Effector memory CD4-positive, alpha-beta T cell (primary cell): Measurements from ENCODE around the gene PTPRD.
"Not testable (repeated sequence)": the region's sequence is repeated elsewhere in the genome, so short reads cannot be mapped to it uniquely, and the experiment has no call there.

ENCODE experiments used
- DNase-seq, 3 donors: peaks; one replicate each; pipeline ENCODE4 v3.0.0-alpha.2; 2020
- H3K27ac ChIP-seq: 2 replicates; pipeline ENCODE4 v1.7.0; 2013; ENCODE audit warnings: mild to moderate bottlenecking, low read length, moderate library complexity; ENCODE audit not compliant: insufficient read depth, poor library complexity, severe bottlenecking
- H3K27me3 ChIP-seq: replicated peaks from 2 replicates; pipeline ENCODE4 v1.7.0; 2013; ENCODE audit warnings: mild to moderate bottlenecking, low read length; ENCODE audit not compliant: insufficient read depth, control insufficient read depth, poor library complexity, severe bottlenecking
- H3K36me3 ChIP-seq: 2 replicates; pipeline ENCODE4 v1.7.0; 2013; ENCODE audit warnings: mild to moderate bottlenecking, low read length, moderate library complexity; ENCODE audit not compliant: control insufficient read depth, insufficient read depth
- H3K4me1 ChIP-seq: 2 replicates; pipeline ENCODE4 v1.7.0; 2013; ENCODE audit warnings: low read length, mild to moderate bottlenecking; ENCODE audit not compliant: control insufficient read depth, insufficient read depth, poor library complexity, severe bottlenecking
- H3K4me3 ChIP-seq: 2 replicates; pipeline ENCODE4 v1.7.0; 2013; ENCODE audit warnings: low read length, low read depth, mild to moderate bottlenecking; ENCODE audit not compliant: insufficient read depth, poor library complexity, severe bottlenecking
- H3K9me3 ChIP-seq: 2 replicates; pipeline ENCODE4 v1.7.0; 2013; ENCODE audit warnings: mild to moderate bottlenecking, low read length, moderate library complexity; ENCODE audit not compliant: control insufficient read depth

Gene PTPRD

GRCh38 chr9:9437641-9438040 lies 1175.2 kb downstream of the PTPRD start:
- no peak overlapping the region for H3K27ac ChIP-seq
- no peak for DNase-seq
- H3K4me1 ChIP-seq: no peaks in the 10 kb centered on the region
- H3K36me3 ChIP-seq: no peaks in the 10 kb centered on the region
- H3K9me3 ChIP-seq: no peaks in the 10 kb centered on the region
- no peak overlapping the region for H3K4me3 ChIP-seq
- H3K27me3 ChIP-seq: no peaks in the 10 kb centered on the region

GRCh38 chr9:9426454-9426853 lies 1186.3 kb downstream of the PTPRD start:
- not testable (repeated sequence) for H3K9me3 ChIP-seq, H3K4me1 ChIP-seq, H3K27ac ChIP-seq, H3K4me3 ChIP-seq, DNase-seq, H3K36me3 ChIP-seq, H3K27me3 ChIP-seq

- Histone ChIP-seq H3K27ac (no peak overlapping the region), H3K9me3 (no peaks in the 10 kb centered on the region), H3K27me3 (no peaks in the 10 kb centered on the region), H3K36me3 (no peaks in the 10 kb centered on the region), H3K4me3 (no peak overlapping the region), H3K4me1 (no peaks in the 10 kb centered on the region)
- no peak for DNase-seq
Measured at GRCh38 chr9:9412241-9412640, 1200.6 kb downstream of the PTPRD start.

GRCh38 chr9:9410736-9411135 lies 1202.1 kb downstream of the PTPRD start:
- no peak for DNase-seq
- no peaks in the 10 kb centered on the region for H3K4me1 ChIP-seq
- no peaks in the 10 kb centered on the region for H3K36me3 ChIP-seq
- no peaks in the 10 kb centered on the region for H3K9me3 ChIP-seq
- no peak overlapping the region for H3K27ac ChIP-seq
- H3K27me3 ChIP-seq: no peaks in the 10 kb centered on the region
- H3K4me3 ChIP-seq: no peak overlapping the region

GRCh38 chr9:9399982-9400381 lies 1212.8 kb downstream of the PTPRD start:
- H3K36me3 ChIP-seq: no peaks in the 10 kb centered on the region
- no peaks in the 10 kb centered on the region for H3K9me3 ChIP-seq
- H3K4me1 ChIP-seq: no peaks in the 10 kb centered on the region
- H3K27me3 ChIP-seq: no peaks in the 10 kb centered on the region
- no peak overlapping the region for H3K4me3 ChIP-seq
- no peak for DNase-seq
- no peak overlapping the region for H3K27ac ChIP-seq

GRCh38 chr9:9396518-9396917 lies 1216.3 kb downstream of the PTPRD start:
- DNase-seq: no peak
- Histone ChIP-seq H3K4me3 (no peak overlapping the region), H3K36me3 (no peaks in the 10 kb centered on the region), H3K27ac (no peak overlapping the region), H3K4me1 (no peaks in the 10 kb centered on the region), H3K27me3 (no peaks in the 10 kb centered on the region), H3K9me3 (no peaks in the 10 kb centered on the region)

GRCh38 chr9:9395539-9395938 lies 1217.3 kb downstream of the PTPRD start:
- Histone ChIP-seq H3K9me3 (no peaks in the 10 kb centered on the region), H3K36me3 (no peaks in the 10 kb centered on the region), H3K4me3 (no peak overlapping the region), H3K27me3 (no peaks in the 10 kb centered on the region), H3K4me1 (no peaks in the 10 kb centered on the region), H3K27ac (no peak overlapping the region)
- no peak for DNase-seq

GRCh38 chr9:9392755-9393154 lies 1220.0 kb downstream of the PTPRD start:
- Histone ChIP-seq H3K4me3 (no peak overlapping the region), H3K27ac (no peak overlapping the region), H3K4me1 (no peaks in the 10 kb centered on the region), H3K27me3 (no peaks in the 10 kb centered on the region), H3K9me3 (no peaks in the 10 kb centered on the region), H3K36me3 (no peaks in the 10 kb centered on the region)
- DNase-seq: no peak

GRCh38 chr9:9389904-9390303 lies 1222.9 kb downstream of the PTPRD start:
- H3K36me3 ChIP-seq: no peaks in the 10 kb centered on the region
- DNase-seq: no peak

GRCh38 chr9:9387511-9388115 lies 1225.2 kb downstream of the PTPRD start:
- Histone ChIP-seq H3K27me3 (no peaks in the 10 kb centered on the region), H3K4me1 (no peaks in the 10 kb centered on the region), H3K4me3 (no peak overlapping the region), H3K9me3 (no peaks in the 10 kb centered on the region), H3K27ac (no peak overlapping the region), H3K36me3 (no peaks in the 10 kb centered on the region)
- DNase-seq: no peak

More at GRCh38 chr9:9389904-9390303, 1222.9 kb downstream of the PTPRD start:
- H3K4me3 ChIP-seq: no peak overlapping the region
- H3K27me3 ChIP-seq: no peaks in the 10 kb centered on the region
- H3K27ac ChIP-seq: no peak overlapping the region
- no peaks in the 10 kb centered on the region for H3K4me1 ChIP-seq
- no peaks in the 10 kb centered on the region for H3K9me3 ChIP-seq
